Measurements from ENCODE around the gene COL4A5.

- TF ChIP-seq CTCF (IDR thresholded peaks at IDR 0.05; ENCODE audit: low read length) = no peak
- no peak for TF ChIP-seq EZH2 (IDR thresholded peaks at IDR 0.05; ENCODE audit: borderline replicate concordance, low read length)
These were observed 300.7 kb downstream of the COL4A5 start for GRCh38 chrX:108740299-108740774.
